HG02885 (cell line): ENCODE measurements around the gene PMAIP1.

ENCODE experiments used
- ATAC-seq: cut with Tn5 transposase; IDR thresholded peaks from one replicate; pipeline ENCODE4 v1.9.1; 2021; ENCODE audit warnings: mild to moderate bottlenecking; ENCODE audit not compliant: unreplicated experiment, poor library complexity

PMAIP1 gene

DNA sequence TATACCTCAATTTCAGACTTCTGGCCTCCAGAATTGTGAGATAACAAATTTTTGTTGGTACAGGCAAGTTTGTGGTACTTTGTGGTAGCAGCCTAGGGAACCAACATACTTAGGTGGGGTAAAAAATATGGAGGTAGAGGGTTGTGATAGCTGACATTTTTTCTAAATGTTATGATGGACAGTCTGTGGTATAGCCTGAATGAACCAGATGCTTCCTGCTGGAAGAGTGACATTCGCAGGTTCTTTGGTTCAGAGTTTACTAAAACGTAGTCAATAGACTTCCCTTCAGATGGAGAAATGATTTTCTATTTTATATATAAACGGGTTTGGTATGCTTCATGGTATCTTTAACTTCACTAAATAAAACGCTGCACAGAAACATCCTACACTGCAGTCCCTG, 42.8 kb downstream of the PMAIP1 start:
- no peak for ATAC-seq

DNA sequence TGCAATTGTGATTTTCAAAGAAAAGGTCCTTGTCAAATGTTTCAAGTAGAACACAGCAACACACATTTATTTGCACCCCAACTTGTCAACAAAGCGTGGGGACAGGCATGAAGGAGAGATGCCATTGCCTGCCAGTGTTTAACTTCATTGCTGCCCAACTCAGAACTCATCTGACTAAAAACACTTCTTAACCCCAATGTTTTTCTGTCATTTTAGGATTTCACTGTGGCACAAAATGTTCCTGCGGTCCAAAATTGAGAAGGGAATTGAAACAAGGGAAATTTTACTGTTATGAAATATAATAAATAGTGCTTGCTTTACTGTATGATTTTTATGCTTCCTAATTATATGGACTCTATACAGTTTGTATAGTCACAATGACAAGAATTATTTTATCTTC, 45.7 kb downstream of the PMAIP1 start:
- no peak for ATAC-seq

DNA sequence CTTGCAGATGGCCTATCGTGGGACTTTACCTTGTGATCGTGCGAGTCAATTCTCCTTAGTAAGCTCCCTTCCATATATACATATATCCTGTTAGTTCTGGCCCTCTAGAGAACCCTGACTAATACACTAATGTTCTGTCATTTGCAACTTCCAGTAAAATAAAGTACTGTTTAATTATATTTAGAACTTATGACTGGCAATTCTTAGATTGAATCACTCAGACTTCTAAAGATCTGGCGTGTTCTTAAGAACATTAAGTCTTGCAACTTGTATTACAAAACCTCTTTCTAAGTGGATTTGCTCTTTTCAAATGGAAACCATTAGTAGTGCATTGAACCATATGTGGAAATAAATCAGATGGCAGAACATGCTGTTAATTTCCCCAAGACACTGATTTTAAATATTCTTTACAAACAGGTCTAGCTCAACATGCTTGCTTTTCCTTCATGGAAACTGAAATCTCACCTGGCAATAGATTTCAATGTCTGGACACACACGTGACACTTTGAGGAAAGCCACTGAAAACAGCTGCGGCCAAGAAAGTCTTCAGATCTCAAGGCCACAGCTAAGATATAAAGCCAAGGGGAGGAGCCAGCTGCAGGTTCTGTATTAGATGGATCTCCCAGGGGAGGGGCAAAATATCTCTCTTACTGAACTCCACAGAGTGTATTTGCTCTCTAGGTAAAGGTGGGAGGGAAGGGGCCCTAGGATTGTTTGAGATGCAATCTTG, 50.6 kb downstream of the PMAIP1 start:
- peak; percentile 78 for ATAC-seq

GRCh38 chr18:59951591-59951990, 51.8 kb downstream of the PMAIP1 start:
- no peak for ATAC-seq

DNA sequence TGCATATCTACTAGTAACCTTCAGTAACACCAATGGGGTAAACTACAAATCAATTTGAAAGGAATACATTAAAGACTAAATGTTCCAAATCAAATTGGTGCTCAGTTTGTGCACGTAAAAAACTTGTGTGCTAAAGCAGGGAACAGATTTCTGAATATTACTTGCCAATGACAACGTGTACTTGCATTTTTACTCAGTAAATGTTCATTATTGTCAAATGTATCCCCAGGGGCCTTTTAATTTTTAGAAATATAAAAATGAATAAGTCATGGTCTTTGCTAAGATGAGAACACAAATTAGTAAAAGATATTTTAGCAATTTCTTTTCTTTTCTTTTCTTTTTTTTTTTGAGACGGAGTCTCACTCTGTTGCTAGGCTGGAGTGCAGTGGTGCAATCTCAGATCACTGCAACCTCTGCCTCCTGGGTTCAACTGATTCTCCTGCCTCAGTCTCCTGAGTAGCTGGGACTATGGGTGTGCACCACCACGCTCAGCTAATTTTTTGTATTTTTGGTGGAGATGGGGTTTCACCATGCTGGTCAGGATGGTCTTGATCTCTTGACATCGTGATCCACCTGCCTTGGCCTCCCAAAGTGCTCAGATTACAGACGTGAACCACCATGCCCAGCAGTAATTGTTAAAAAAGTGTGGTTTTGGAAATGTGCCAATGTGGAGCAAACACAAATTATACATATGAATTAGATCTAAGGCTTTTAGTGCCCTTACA, 52.6 kb downstream of the PMAIP1 start:
- no peak for ATAC-seq
